D721Med (cell line): ENCODE results near the gene SKA2.

Source experiments
- DNase-seq: peaks from one replicate; pipeline ENCODE4 v3.0.0; 2011; ENCODE audit warnings: low spot score; ENCODE audit not compliant: insufficient read length
- FAIRE-seq: peaks from 2 replicates; lab custom pipeline; 2011; peaks lifted over from hg19 to GRCh38; lab: Jason Lieb, UNC
- TF ChIP-seq, protein P1 (sequence below): IDR thresholded peaks from 2 replicates; pipeline ENCODE4 v1.5.1; 2012; ENCODE audit warnings: mild to moderate bottlenecking, control low read depth; ENCODE audit not compliant: insufficient read depth; ENCODE audit errors: missing control alignments

Gene SKA2

DNA sequence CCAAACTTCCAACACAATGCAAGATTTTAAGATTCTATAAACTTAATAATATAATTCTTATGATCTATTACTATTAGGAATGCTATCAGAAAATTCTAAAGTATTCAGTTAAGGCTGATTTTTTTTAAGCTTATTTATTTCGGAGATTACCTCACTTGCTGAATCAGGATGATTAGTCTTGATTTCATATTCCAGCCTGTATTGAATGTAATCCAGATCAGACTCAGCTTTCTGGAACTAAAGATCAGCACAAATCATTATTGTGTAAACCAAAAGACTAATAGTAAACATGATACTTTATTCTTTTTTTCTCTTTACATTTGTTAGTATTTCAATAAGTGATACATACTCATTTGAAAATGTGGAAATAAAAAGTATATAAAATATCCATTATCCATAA lies 23.9 kb downstream of the SKA2 start:
- DNase-seq (no peak), FAIRE-seq (peak; percentile 67)
- TF ChIP-seq, protein P1, sequence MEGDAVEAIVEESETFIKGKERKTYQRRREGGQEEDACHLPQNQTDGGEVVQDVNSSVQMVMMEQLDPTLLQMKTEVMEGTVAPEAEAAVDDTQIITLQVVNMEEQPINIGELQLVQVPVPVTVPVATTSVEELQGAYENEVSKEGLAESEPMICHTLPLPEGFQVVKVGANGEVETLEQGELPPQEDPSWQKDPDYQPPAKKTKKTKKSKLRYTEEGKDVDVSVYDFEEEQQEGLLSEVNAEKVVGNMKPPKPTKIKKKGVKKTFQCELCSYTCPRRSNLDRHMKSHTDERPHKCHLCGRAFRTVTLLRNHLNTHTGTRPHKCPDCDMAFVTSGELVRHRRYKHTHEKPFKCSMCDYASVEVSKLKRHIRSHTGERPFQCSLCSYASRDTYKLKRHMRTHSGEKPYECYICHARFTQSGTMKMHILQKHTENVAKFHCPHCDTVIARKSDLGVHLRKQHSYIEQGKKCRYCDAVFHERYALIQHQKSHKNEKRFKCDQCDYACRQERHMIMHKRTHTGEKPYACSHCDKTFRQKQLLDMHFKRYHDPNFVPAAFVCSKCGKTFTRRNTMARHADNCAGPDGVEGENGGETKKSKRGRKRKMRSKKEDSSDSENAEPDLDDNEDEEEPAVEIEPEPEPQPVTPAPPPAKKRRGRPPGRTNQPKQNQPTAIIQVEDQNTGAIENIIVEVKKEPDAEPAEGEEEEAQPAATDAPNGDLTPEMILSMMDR: no peak

DNA sequence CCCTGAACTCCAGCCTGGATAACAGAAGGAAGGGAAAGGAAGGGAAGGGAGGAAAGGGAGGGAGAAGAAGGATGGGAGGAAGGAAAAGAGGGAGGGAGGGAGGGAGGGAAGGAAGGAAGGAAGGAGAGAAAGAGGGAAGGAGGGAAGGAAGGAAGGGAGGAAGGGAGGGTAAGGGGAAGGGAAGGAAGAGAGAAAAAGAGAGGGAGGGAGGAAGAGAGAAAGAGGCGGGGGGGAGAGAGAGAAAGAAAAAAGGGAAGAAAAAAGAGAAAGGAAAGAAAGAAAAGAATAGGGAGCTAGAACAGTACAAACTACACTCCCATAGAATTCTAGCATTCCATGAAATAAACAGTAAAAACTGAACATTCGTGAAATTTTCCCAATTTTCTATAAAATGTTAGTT lies 25.2 kb downstream of the SKA2 start:
- FAIRE-seq: no peak
- no peak for DNase-seq
- TF ChIP-seq, protein P1: no peak

DNA sequence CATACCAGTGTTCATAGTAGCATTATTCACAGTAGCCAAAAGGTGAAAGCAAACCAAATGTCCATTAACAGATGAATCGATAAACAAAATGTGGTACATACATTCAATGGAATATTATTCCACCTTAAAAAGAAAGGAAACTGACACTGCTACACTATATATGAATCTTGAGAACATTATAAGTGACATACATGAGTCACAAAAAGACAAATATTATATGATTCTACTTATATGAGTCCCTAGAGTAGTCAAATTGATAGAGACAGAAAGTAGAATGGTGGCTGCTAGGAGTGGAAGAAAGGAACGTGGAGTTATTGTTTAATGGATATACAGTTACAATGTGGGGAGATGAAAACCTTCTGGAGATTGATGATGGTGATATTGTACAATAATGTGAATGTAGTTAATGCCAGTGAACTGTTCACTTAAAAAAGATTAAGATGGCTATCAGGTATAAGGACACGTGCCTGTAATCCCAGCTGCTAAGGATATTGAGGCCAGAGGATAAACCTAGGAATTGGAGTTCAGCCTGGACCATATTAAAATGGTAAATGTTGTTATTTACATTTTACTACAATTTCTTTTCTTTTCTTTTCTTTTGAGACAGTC lies 28.1 kb downstream of the SKA2 start:
- TF ChIP-seq, protein P1: no peak
- DNase-seq (no peak), FAIRE-seq (no peak)

DNA sequence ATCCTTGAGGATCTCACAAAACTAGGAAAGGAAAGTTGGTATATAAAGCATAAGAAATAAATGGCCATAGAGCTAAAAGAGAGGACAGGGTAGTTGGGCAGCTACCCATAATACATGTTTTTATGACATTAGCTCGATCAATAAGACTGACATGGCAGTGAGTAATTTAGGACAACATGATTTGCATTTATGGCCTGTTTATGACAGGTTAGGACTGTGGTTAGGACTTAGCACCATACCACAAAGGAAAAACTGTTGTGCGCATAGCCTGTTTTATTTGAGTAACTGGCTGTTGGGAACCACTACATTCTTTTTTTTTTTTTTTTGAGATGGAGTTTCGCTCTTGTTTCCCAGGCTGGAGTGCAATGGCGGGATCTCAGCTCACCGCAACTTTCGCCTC lies 30.3 kb downstream of the SKA2 start:
- no peak for DNase-seq

DNA sequence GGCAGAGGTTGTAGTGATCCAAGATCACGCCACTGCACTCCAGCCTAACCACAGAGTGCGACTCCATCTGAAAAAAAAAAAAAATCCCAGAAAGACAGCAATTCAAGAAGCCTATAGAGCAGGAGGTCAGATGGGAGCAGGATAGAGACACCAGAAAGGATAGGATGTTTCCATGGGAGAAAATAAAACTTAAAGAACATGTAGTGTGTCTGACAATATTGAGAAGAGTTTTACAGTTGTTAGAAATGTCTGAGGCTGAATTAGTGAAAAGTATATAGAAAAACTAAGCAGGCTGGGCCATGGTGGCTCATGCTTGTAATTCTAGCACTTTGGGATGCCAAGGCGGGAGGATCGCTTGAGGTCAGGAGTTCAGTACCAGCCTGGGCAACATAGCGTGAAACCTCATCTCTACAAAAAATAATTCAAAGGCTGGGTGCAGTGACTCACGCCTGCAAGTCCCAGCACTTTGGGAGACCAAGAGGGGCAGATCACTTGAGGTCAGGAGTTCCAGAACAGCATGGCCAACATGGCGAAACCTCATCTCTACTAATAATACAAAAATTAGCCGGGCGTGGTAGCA lies 33.0 kb downstream of the SKA2 start:
- TF ChIP-seq, protein P1: no peak
- DNase-seq (no peak), FAIRE-seq (no peak)

More for the DNA sequence above, 30.3 kb downstream of the SKA2 start:
- no peak for FAIRE-seq
- TF ChIP-seq, protein P1: no peak

DNA sequence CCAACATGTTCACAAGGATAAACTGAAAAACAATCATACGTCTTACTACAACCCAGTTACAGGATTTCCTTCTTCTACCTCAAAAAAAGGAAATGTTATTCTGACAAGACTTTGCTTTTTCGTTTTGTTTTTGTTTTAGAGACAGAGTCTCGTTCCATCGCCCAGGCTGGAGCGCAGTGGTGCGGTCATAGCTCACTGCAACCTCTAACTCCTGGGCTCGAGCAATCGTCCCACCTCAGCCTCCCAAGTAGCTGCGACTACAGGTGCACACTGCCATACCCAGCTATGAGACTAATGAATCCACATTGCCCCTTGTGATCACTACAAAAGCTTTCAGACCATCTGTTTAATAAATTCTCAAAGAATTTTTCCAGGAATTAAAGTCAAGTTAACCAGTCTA lies 39.5 kb downstream of the SKA2 start:
- FAIRE-seq (no peak), DNase-seq (no peak)
- TF ChIP-seq, protein P1: no peak

DNA sequence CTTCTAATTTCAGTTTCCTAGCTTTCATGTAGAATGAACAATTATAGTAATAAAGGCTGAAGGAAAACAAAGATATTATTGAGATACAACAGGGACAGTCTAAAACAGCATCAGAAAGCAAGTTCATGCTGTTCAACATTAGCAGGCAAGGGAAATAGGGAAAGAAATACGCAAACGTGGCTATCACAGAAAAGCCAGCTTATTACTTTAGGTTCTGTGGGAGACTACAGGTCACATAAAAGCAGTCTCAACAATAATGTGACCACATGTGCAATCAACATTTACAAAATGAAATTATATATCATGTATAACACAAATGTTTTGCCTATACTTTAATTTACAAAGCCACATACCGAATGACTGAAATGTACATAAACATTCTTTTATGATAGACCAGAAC lies 43.4 kb downstream of the SKA2 start:
- FAIRE-seq (no peak), DNase-seq (no peak)
- TF ChIP-seq, protein P1: no peak
